Vagina (tissue), 2 donors: ENCODE results near the gene PUS1.

Source experiments
- POLR2A ChIP-seq, 2 donors: fragments of 450-650 bp; IDR thresholded peaks; one replicate each; pipeline ENCODE4 v1.6.1; 2017; ENCODE audit warnings: antibody characterized with exemption in 2 of 2, mild to moderate bottlenecking in 2 of 2, moderate library complexity in 2 of 2
- POLR2AphosphoS5 ChIP-seq, 2 donors: sonication (generic); formaldehyde crosslinking; IDR thresholded peaks; one replicate each; pipeline ENCODE4 v1.9.0; 2017; ENCODE audit warnings: antibody characterized with exemption in 2 of 2, mild to moderate bottlenecking in 2 of 2, low read depth in 1 of 2; ENCODE audit not compliant: insufficient read depth in 1 of 2
- TF ChIP-seq, protein P1 (sequence below), 3 experiments: fragments of 450-650 bp in 2 of 3; fragments of 200-600 bp in 1 of 3; sonication (generic) in 1 of 3; IDR thresholded peaks; one replicate each; pipeline ENCODE4 v1.5.1; 2017 to 2019; ENCODE audit warnings: antibody characterized with exemption in 3 of 3, mild to moderate bottlenecking in 2 of 3, moderate library complexity in 2 of 3

DNA sequence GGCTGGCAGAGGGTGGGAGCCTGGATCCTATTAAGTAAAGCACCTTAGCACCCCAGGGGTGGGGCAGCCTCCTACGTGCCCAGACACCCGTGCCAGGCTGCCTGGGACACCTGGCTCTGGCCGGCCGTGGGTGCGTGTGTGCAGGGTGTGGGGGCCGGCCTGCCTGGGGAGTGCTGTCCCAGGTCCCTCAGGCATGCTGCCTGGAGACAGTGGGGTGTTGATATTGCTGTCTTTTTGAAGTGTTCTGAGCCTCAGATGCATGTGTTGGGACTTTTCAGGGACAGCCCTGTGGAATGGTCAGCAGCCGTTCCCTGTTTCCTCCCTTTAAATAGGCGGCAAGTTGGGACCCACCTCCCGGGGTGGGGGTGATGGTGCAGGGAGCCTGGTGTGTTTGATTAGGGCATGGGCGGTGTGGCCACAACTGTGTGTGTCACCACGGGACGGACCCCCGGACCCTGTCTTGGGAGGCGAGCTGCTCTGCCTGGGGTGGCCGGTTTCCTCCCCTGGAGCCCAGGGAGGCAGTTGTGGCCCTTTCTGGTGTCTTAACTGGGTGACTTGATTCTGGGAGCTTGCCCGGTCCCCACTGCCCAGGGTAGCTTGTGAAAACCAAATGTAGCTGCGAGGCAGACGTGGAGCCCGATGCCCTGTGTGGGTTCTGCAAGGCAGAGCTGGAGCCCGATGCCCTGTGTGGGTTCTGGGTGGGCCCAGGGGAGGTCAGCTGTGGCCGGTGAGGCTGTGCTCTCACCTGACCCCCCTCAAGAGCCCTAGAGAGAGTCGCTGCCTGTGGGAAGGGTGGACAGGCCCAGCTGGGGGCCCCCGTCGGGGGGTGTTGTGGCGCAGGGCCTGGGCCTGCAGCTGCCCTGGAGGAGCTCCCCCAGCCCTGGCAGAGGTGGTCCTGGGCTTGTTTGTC, 26.5 kb upstream of the PUS1 start:
- TF ChIP-seq, protein P1, sequence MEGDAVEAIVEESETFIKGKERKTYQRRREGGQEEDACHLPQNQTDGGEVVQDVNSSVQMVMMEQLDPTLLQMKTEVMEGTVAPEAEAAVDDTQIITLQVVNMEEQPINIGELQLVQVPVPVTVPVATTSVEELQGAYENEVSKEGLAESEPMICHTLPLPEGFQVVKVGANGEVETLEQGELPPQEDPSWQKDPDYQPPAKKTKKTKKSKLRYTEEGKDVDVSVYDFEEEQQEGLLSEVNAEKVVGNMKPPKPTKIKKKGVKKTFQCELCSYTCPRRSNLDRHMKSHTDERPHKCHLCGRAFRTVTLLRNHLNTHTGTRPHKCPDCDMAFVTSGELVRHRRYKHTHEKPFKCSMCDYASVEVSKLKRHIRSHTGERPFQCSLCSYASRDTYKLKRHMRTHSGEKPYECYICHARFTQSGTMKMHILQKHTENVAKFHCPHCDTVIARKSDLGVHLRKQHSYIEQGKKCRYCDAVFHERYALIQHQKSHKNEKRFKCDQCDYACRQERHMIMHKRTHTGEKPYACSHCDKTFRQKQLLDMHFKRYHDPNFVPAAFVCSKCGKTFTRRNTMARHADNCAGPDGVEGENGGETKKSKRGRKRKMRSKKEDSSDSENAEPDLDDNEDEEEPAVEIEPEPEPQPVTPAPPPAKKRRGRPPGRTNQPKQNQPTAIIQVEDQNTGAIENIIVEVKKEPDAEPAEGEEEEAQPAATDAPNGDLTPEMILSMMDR (IDR thresholded peaks at IDR 0.05): no peak
- no peak for TF ChIP-seq POLR2AphosphoS5 (IDR thresholded peaks at IDR 0.05; ENCODE audit: insufficient read depth in 1 of 2, low read depth in 1 of 2)
- TF ChIP-seq POLR2A (IDR thresholded peaks at IDR 0.05): no peak
